DOHH2 (cell line): ENCODE measurements around the gene CREB5.

Source experiments
- CTCF ChIP-seq: fragments of 200-600 bp; sonication (generic); IDR thresholded peaks from one replicate; pipeline ENCODE4 v1.5.1; 2014; ENCODE audit warnings: antibody characterized with exemption, mild to moderate bottlenecking, low read depth, low read length; ENCODE audit not compliant: poor library complexity, severe bottlenecking
- EZH2phosphoT487 ChIP-seq: fragments of 200-600 bp; sonication (generic); IDR thresholded peaks from 2 replicates; pipeline ENCODE4 v1.6.1; 2017; ENCODE audit warnings: borderline replicate concordance, mild to moderate bottlenecking, antibody characterized with exemption, low read length, moderate library complexity, mixed read lengths

DNA sequence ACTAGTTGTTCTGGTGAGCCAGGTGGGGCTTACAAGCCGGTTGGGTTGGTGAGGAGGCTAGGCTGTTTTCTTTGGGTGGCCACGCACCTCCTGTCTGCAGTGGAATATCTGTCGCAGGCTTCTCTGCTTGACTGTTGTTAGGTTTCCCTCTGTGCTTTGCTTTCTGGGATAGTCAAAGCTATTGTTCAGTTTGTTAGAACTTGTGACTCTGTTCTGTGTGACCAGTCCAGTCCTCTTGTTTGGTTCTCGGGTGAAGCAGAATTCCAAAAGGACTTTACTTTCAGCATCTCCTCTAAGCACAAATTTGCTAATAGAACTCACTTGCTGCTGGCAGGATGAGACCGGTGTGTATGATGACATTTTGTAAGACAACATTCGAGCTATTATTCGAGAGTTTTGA, 105.3 kb downstream of the CREB5 start:
- TF ChIP-seq CTCF: no peak
- TF ChIP-seq EZH2phosphoT487: no peak
